KOPT-K1 (cell line): Measurements from ENCODE around the gene MINDY2.
"Not testable (repeated sequence)": the region's sequence is repeated elsewhere in the genome, so short reads cannot be mapped to it uniquely, and the experiment has no call there.

Source experiments
- H3K27ac ChIP-seq: fragments of 200-600 bp; sonication (generic); 2 replicates; pipeline ENCODE4 v1.5.1; 2016; ENCODE audit warnings: antibody characterized with exemption, mild to moderate bottlenecking, low read depth, low read length; ENCODE audit not compliant: poor library complexity, severe bottlenecking
- H3K36me3 ChIP-seq: fragments of 200-600 bp; sonication (generic); 2 replicates; pipeline ENCODE4 v1.5.1; 2017; ENCODE audit warnings: antibody characterized with exemption, mild to moderate bottlenecking, low read length, moderate library complexity; ENCODE audit not compliant: insufficient read depth
- H3K9me3 ChIP-seq: fragments of 200-600 bp; sonication (generic); 2 replicates; pipeline ENCODE4 v1.5.1; 2017; ENCODE audit warnings: antibody characterized with exemption, low read length, mild to moderate bottlenecking; ENCODE audit not compliant: insufficient read depth, poor library complexity, severe bottlenecking

MINDY2 gene

DNA sequence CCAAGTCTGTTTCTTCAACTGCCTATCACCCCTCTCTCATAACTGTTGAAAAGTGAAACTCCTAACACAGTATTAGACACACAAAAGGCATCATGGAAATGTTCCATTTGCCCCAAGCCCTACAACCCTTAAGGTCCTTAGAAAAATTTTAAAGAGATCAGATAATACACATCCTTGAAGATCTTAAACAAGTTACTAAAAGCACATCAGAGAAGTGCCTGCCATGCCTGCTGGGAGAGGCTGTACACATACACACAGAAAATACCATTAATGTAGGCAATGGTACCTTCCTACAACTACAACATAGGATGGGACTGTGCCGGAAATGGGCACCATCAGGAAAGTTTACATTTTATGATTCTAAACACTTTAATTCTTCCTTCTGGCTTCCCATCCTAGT lies 24.9 kb upstream of the MINDY2 start:
- Histone ChIP-seq H3K27ac (no peak overlapping the region), H3K36me3 (no peaks in the 10 kb centered on the region), H3K9me3 (no peaks in the 10 kb centered on the region)

DNA sequence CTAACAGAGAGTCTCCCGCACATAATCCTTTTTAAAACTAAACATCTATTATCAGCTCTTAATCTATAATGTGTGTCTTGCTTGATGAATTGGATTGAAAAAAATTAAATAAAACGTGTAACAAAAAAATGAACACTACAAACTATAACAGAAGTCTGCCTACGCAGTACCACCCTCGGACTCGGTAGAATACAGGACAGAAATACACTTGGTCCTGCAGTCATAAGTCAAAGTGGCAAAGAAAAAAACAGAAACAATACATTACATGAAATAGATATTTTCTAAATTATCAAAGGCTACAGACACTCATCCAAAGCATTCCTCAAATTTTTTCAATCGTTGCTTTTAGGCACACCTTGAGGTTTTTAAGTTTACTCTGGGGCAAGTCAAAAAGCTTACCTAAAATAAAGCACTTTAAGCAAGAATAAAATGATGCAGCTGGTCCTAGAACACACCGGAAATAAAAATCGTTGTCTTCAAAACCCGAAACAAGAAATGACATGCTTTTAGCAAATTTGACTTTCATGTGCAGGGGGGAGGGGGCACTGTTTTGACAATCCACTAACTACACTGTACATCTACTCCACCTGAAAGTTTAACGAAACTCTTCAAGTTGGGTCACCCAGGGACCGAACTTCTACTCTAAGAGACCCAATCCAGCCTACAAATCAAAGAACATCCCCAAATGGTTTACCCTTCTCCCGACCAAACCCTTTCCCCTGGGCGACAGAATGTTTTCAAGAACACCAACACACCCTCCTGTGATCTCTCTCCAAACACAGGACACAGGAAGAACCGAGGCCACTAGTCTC lies 22.9 kb upstream of the MINDY2 start:
- H3K27ac ChIP-seq = peak overlapping the region; percentile 85
- H3K9me3 ChIP-seq = no peaks in the 10 kb centered on the region
- no peaks in the 10 kb centered on the region for H3K36me3 ChIP-seq

DNA sequence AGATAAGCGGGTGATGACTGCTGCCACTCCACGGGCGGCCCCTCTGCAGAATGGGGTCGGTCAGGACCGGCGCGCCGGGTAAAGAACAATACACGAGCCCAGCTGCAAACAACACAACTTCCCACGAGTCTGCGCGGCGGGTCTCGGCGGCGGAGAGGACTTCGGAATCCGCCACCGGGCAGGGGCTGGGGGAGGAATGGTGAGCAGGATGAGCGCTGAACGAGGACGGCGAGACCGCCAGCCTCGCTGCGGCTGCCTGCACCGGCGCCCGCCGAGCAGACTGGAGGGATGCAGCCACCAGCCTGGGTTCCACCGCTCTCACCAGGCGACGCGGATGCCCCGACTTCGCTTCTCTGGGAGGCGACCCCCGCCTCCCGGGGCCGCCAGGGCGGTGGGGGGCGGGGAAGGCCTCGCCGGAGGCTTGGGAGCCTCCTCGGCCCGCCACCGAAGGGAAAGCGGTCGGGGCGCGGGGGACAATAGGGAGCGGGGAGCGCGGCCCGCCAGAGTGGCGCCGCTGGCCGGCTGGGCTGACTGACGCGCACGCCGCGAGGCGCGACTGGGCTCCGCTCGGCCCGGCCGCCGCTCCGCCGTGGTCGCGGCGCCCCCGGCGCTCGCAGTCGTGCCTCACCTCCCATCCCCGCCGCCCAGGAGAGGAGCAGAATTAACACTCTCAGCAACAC lies 22.1 kb upstream of the MINDY2 start:
- no peaks in the 10 kb centered on the region for H3K36me3 ChIP-seq
- H3K9me3 ChIP-seq = no peaks in the 10 kb centered on the region
- peak overlapping the region; percentile 85 for H3K27ac ChIP-seq

DNA sequence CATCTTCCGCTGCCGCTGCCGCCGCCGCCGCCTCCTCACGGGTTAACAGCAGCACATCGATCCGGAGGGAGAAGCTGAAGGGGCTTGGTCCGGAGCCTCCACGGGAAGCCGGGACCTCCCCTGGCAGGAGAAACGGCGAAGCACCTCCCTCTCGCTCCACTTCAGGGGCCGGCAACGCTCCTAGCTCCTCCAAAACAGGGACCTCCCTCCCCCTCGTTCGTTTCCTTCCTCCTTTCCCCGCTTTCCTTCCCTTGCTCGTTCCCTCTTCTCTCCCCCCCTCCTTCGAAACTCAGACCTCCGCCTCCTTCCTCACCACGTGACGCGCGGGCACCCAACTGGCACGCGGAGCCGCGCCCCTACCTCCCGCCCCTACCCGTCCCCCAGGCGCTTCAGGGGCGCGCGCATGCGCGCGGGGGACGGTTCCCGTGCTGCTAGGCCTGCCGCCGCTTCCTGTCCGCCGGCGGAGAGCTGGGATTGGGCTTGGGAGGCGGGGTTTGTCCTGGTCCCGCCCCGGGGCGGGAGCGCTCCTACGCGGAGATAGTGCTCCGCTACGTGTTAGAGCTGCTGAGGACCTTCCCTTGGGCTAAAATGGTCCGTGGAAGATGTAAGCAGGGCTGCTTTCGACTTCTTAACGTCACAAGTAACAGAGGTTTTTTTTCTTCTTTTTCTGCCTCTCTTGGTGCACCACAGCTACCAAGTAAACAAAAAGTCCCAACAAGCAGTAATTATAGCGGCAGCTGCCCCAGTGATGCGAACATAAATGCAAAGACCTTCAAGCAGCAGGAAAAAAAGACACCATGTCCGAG lies 21.4 kb upstream of the MINDY2 start, which contains the start of gene ADAM10:
TSS of gene ADAM10 (minus strand) at position 176 of the 806 bp plus-strand sequence. CDS start at position 3, 173 bp downstream.
- no peaks in the 10 kb centered on the region for H3K36me3 ChIP-seq
- H3K9me3 ChIP-seq = no peaks in the 10 kb centered on the region

DNA sequence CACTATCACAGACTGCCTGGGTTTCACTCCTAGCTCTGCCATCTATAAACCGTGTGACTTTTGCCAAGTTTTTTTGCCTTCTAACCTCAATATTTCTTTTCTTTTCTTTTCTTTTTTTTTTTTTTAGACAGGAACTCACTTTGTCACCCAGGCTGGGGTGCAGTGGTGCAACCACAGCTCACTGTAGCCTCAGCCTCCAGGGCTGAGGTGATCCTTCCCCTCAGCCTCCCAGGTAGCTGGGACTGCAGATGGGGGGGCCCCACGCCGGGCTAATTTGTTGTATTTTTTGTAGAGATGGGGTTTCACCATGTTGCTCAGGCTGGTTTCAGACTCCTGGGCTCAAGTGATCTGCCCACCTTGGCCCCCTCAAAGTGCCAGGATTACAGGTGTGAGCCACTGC lies 18.4 kb upstream of the MINDY2 start:
- no peak overlapping the region for H3K27ac ChIP-seq
- no peaks in the 10 kb centered on the region for H3K36me3 ChIP-seq
- no peaks in the 10 kb centered on the region for H3K9me3 ChIP-seq

More for the DNA sequence above, 21.4 kb upstream of the MINDY2 start, which contains the start of gene ADAM10:
- H3K27ac ChIP-seq = peak within 1 kb of the TSS; percentile 85

DNA sequence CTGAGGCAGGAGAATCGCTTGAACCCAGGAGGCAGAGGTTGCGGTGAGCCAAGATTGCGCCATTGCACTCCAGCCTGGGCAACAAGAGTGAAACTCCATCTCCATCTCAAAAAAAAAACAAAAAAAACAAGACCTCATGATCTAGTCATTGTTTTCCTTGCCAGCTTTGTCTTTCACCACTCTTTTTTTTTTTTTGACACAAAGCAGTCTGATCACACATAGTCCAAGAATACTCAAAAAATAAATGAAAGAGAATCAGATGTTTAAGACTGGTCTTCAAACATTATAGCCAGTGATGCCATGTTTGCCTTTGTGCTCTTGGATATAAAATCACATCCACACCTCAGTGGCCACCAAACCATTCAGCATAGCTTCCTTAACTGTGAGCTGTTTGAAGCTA lies 15.8 kb upstream of the MINDY2 start:
- no peaks in the 10 kb centered on the region for H3K9me3 ChIP-seq
- H3K27ac ChIP-seq = no peak overlapping the region
- H3K36me3 ChIP-seq = no peaks in the 10 kb centered on the region

DNA sequence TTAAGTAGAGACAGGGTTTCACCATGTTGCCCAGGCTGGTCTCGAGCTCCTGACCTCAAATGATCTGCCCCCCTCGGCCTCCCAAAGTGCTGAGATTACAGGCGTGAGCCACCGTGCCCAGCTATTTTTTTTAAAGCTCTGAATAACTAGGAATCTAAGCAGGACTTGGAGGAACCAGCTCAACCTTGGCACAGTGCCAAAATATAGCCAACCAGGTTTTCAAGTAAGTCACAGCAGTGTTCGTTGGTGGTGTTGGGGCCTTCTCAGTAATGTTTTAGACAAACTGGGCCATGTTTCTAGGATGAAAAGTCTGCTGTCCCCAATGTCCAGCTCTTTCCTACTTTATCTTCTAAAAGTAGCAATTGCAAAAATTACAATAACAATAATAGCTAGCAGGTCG lies 15.1 kb upstream of the MINDY2 start:
- no peaks in the 10 kb centered on the region for H3K36me3 ChIP-seq

DNA sequence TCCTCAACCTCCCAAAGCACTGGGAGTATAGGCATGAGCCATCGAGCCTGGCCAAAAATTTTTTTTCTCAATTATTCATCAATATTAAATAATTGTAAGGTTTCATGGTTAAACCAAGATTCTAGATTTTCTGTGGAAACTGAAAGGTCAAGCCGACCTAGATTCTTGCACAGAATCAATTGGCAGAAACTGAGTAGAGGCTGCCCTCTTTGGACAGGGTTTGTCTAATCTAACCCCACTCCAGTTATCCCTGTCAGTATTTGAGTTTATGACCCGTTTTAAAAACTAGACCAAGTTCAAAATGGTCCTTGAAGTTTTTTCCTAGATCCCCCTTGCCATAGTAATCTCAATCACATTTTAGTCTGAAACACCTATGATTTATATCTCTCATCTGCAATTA lies 13.0 kb upstream of the MINDY2 start:
- no peaks in the 10 kb centered on the region for H3K36me3 ChIP-seq
- no peak overlapping the region for H3K27ac ChIP-seq
- no peaks in the 10 kb centered on the region for H3K9me3 ChIP-seq

More for the DNA sequence above, 15.1 kb upstream of the MINDY2 start:
- no peaks in the 10 kb centered on the region for H3K9me3 ChIP-seq
- H3K27ac ChIP-seq = no peak overlapping the region

DNA sequence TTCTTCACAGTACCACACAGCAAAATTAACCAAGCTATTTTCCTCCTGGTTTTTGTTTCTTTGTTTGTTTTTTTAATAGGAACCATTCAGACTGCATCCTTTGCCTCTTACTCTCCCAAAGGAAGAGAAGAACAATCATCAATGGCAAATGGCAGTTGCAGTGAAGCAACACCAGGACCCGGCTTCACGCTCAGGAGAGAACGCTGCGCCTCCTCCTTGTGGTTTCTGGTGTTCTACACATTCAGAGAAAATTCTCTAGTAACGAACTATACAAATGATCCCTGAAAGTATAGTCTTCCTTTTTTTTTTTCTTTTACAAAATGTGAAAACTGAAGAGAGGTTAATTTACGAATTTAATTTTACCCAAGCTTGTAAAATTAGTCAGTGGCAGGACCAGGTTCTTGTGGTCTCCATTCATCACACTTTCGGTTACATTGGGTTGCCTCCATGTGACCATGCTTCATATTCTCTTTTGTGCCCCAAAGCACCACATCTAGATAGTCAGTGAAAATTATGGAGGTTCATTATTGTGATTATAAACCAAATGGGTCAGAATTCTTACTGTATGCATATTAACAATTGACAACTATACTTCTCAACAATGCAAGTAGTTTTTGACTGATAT lies 10.6 kb upstream of the MINDY2 start:
- Histone ChIP-seq H3K9me3 (peaks cover 15% of the 10 kb centered on the region), H3K27ac (no peak overlapping the region), H3K36me3 (no peaks in the 10 kb centered on the region)

DNA sequence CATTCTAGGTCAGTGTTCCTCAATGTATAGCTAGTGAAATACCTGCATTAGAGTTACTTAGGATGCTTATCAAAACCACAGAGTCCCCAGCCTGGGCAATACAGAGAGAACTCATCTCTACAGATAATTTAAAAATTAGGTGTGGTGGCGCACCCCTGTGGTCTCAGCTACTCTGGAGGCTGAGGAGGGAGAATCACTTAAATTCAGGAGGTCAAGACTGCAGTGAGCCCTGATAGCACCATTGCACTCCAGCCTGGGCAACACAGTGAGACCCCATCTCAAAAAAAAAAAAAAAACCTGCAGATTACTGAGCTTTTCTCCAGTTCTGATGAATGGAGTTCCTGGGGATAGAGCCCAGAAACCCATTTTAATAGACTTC lies 10.1 kb upstream of the MINDY2 start:
- Histone ChIP-seq H3K9me3 (peaks cover 15% of the 10 kb centered on the region), H3K27ac (no peak overlapping the region), H3K36me3 (no peaks in the 10 kb centered on the region)

DNA sequence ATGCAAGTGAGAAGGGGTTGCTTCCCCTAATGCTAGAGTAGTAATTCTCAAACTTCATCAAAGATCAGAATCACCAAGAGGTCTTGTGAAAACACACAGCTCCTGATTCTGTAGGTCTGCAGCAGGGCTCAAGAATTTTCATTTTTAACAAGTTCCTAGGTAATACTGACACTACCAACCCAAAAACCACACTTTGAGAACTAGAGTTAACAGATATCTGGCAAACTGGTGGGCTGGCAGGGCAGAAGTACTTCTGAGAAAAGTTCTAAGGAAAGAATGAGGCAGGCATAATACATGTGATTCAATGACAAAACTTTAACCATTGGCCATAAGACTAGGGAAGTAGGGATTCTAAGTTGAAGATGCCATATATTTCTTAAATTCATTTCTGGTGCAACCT lies 8.8 kb upstream of the MINDY2 start:
- Histone ChIP-seq H3K9me3 (peaks cover 15% of the 10 kb centered on the region), H3K27ac (no peak overlapping the region), H3K36me3 (no peaks in the 10 kb centered on the region)

DNA sequence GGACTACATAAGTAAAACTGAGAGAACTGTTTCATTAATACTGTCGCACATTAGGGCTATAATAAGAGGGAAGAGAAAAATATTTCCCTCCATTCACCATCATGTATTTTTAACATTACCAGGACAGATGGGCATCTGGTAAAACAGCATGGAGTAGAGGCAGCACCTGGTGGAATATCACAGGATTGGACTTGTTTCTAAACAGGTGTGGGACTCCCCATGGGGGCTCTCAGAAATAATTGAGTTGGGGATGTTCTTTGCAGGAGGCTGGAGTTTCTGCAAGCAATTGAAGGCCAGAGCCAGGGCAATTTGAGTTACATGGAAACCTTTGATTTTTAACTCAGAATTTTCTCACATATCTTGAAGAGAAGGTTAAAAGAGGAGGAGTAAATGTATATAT lies 8.4 kb upstream of the MINDY2 start:
- Histone ChIP-seq H3K9me3 (peaks cover 15% of the 10 kb centered on the region), H3K36me3 (no peaks in the 10 kb centered on the region)

DNA sequence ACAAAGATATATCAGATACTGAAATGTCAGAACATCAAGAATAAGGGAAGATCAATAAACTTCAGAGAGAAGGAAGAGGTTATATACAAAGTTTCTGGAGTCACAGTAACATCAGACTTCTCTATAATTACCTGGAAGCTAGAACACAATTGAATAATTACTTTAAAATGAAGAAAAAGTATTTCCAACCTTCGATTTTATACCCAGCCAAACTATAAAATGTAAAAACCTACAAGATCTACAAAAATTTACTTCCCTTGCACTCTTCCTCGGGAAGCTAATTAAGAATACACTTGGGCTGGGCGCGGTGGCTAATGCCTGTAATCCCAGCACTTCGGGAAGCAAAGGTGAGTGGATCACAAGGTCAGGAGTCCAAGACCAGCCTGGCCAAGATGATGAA lies 6.6 kb upstream of the MINDY2 start:
- H3K27ac ChIP-seq = no peak overlapping the region

More for the DNA sequence above, 8.4 kb upstream of the MINDY2 start:
- H3K27ac ChIP-seq = no peak overlapping the region

DNA sequence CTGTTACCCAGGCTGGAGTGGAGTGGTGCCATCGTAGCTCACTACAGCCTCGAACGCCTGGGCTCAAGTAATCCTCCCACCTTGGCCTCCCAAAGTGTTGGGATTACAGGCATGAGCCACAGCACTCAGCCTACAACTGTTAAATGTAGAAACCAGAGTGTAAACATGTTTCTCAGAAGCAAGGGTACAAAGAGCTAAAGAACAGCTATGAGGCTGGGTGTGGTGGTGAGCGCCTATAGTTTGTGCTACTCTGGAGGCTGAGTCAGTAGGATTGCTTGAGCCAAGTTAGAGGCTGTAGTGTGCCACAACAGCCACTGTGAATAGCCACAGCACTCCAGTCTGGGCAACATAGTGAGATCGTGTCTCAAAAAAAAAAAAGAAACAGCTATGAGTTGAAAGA lies 4.8 kb upstream of the MINDY2 start:
- H3K27ac ChIP-seq = no peak overlapping the region
- no peaks in the 10 kb centered on the region for H3K36me3 ChIP-seq
- peaks cover 15% of the 10 kb centered on the region for H3K9me3 ChIP-seq

More for the DNA sequence above, 6.6 kb upstream of the MINDY2 start:
- Histone ChIP-seq H3K36me3 (no peaks in the 10 kb centered on the region), H3K9me3 (peaks cover 15% of the 10 kb centered on the region)

DNA sequence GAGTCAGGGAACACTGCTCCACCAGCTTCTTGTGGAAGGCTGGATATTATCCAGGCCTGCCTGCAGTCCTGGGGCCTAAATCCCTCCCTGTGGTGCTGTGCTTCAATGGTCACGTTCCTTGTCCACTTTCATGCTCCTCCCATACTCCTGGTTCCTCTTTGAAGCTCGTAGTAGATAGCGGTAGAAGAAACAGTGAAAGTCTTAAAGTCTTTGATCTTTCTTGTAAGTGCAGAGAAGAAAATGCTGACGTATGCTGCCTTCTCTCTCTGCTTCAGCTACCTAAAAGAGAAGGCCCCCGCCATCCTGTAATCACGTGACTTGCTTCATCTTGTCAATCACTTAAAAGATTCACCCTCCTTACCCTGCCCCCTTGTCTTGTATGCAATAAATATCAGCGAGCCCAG lies 2.5 kb upstream of the MINDY2 start:
- H3K27ac ChIP-seq, H3K36me3 ChIP-seq: not testable (repeated sequence)
- H3K9me3 ChIP-seq = peaks cover 15% of the 10 kb centered on the region
